ENCODE results near the gene FAM50B.

GRCh38 chr6:3804964-3805363, 44.2 kb upstream of the FAM50B start:
- no peak for TF ChIP-seq CTCF (IDR thresholded peaks at IDR 0.05; ENCODE audit: poor library complexity, severe bottlenecking)
- no peak for TF ChIP-seq POLR2AphosphoS5 (IDR thresholded peaks at IDR 0.05)
- no peak for TF ChIP-seq EP300 (conservative IDR thresholded peaks at IDR 0.05; ENCODE audit: poor library complexity, severe bottlenecking)
- TF ChIP-seq EZH2 (IDR thresholded peaks at IDR 0.05; ENCODE audit: borderline replicate concordance, insufficient read depth, low read length, poor library complexity, severe bottlenecking) = no peak
- TF ChIP-seq SMC3 (conservative IDR thresholded peaks at IDR 0.05; ENCODE audit: poor library complexity) = no peak
- no peak for TF ChIP-seq REST (IDR thresholded peaks at IDR 0.05; ENCODE audit: borderline replicate concordance)
